Astrocyte (in vitro differentiated cells and primary cell): Measurements from ENCODE around the gene ZNF22. TPM values are rescaled to one million over a fixed set of nuclear protein-coding genes. Genes with fewer than 3 reads are reported as not detected.

Source experiments
- DNase-seq: peaks from one replicate; pipeline ENCODE4 v3.0.0-alpha.2; 2010; ENCODE audit warnings: low read depth
- FAIRE-seq: peaks from 2 replicates; lab custom pipeline; 2011; peaks lifted over from hg19 to GRCh38; lab: Jason Lieb, UNC
- H2AFZ ChIP-seq: 2 replicates; pipeline ENCODE4 v1.6.0; 2012; ENCODE audit warnings: low read depth, low read length, inconsistent platforms
- H3K27ac ChIP-seq: 2 replicates; pipeline ENCODE4 v1.5.1; 2011; ENCODE audit warnings: low read depth, low read length, inconsistent platforms
- H3K27me3 ChIP-seq: 2 replicates; pipeline ENCODE4 v1.6.0; 2011; ENCODE audit warnings: low read length, inconsistent platforms; ENCODE audit not compliant: insufficient read depth
- H3K36me3 ChIP-seq: 2 replicates; pipeline ENCODE4 v1.5.1; 2011; ENCODE audit warnings: low read length, inconsistent platforms; ENCODE audit not compliant: insufficient read depth
- H3K4me1 ChIP-seq: 2 replicates; pipeline ENCODE4 v1.5.1; 2011; ENCODE audit warnings: low read length, inconsistent platforms; ENCODE audit not compliant: insufficient read depth
- H3K4me2 ChIP-seq: 2 replicates; pipeline ENCODE4 v1.6.0; 2012; ENCODE audit warnings: low read length, inconsistent platforms
- H3K4me3 ChIP-seq: 2 replicates; pipeline ENCODE4 v1.5.1; 2011; ENCODE audit warnings: low read depth, mild to moderate bottlenecking, low read length, inconsistent platforms; ENCODE audit not compliant: insufficient read depth
- H3K79me2 ChIP-seq: 2 replicates; pipeline ENCODE4 v1.6.0; 2012; ENCODE audit warnings: mild to moderate bottlenecking, low read length, inconsistent platforms; ENCODE audit not compliant: insufficient read depth
- H3K9ac ChIP-seq: 2 replicates; pipeline ENCODE4 v1.6.0; 2012; ENCODE audit warnings: mild to moderate bottlenecking, low read length, inconsistent platforms
- H3K9me3 ChIP-seq: 2 replicates; pipeline ENCODE4 v1.5.1; 2012; ENCODE audit warnings: low read depth, mild to moderate bottlenecking, low read length, inconsistent platforms; ENCODE audit not compliant: insufficient read depth
- H4K20me1 ChIP-seq: 2 replicates; pipeline ENCODE4 v1.6.0; 2012; ENCODE audit warnings: low read length, inconsistent platforms; ENCODE audit not compliant: insufficient read depth
- H3K27ac Mint-ChIP-seq: one replicate; pipeline ENCODE4 v1.8.0; 2021; ENCODE audit warnings: mild to moderate bottlenecking, mixed read lengths; ENCODE audit not compliant: unreplicated experiment
- H3K27me3 Mint-ChIP-seq: one replicate; pipeline ENCODE4 v1.8.0; 2021; ENCODE audit warnings: low read depth, mixed read lengths; ENCODE audit not compliant: unreplicated experiment
- H3K36me3 Mint-ChIP-seq: one replicate; pipeline ENCODE4 v1.8.0; 2021; ENCODE audit warnings: low read depth, mixed read lengths; ENCODE audit not compliant: unreplicated experiment
- H3K4me1 Mint-ChIP-seq: one replicate; pipeline ENCODE4 v1.8.0; 2021; ENCODE audit warnings: low read depth, mixed read lengths; ENCODE audit not compliant: unreplicated experiment
- H3K4me3 Mint-ChIP-seq: one replicate; pipeline ENCODE4 v1.8.0; 2021; ENCODE audit warnings: mild to moderate bottlenecking, moderate library complexity, mixed read lengths; ENCODE audit not compliant: unreplicated experiment
- H3K9me3 Mint-ChIP-seq: one replicate; pipeline ENCODE4 v1.8.0; 2021; ENCODE audit warnings: mild to moderate bottlenecking, mixed read lengths; ENCODE audit not compliant: unreplicated experiment
- EZH2 ChIP-seq: IDR thresholded peaks from 2 replicates; pipeline ENCODE4 v1.6.1; 2012; ENCODE audit warnings: mild to moderate bottlenecking, low read length, inconsistent platforms; ENCODE audit not compliant: insufficient read depth
- total RNA-seq: library from RNA; stranded (reverse); gene quantifications from 2 replicates; pipeline ENCODE4 v1.2.1, GENCODE V29; 2021
- TF ChIP-seq, protein P1 (sequence below): IDR thresholded peaks from 2 replicates; pipeline ENCODE4 v1.5.1; 2011; ENCODE audit warnings: low read depth, mild to moderate bottlenecking, inconsistent platforms, low read length, moderate library complexity; ENCODE audit not compliant: insufficient read depth

Gene ZNF22
- total RNA-seq, 1 donor from 2014 or later, result 12.0 TPM

DNA sequence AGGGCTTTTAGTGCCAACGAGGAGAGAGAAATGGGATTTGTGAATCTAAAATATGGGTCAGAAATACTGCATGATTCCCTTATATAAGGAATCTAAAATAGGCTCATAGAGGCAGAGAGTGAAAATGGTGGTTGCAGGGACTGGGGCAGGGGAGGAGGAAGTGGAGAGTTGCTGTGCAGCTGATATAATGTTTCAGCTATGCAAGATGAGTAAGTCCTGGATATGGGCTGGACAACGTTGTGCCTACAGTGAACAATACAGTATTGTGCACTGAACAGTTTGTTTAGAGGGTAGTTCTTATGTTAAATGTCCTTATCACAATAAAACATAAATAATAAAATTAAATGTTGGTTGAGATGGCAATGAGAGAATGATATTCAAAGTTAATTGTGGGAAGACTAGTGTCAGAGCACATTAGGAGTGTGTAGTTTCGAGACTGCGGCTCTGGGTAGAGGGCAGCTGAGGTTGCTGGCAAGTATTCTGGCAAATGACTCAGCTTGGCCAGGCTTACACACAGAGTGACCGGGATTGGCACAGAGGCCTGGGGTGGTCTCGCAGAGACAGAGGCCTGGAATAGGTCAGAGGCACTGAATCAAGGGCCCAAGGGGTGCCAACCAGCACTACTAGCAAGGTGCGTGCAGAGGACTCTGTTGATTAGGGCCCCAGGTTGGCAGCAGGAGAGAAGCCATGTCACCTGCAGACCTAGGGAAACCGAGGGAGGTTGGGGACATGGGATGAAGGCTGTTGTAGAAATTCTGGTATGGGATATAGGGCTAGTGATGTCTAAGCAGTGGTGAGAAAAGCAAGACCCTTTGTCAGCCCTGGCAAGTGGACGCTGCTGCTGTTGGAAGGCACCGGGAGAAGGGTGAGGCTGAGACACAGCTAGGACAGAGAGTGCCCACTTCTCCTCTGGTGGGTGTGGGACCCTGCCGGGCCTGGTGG, 19.3 kb upstream of the ZNF22 start:
- Histone ChIP-seq H3K4me1 (peaks cover 57% of the 10 kb centered on the region), H2AFZ (peak overlapping the region; percentile 51), H3K9ac (peak overlapping the region; percentile 61), H3K4me3 (no peak overlapping the region), H3K36me3 (no peaks in the 10 kb centered on the region), H3K9me3 (no peaks in the 10 kb centered on the region), H3K79me2 (no peaks in the 10 kb centered on the region), H4K20me1 (no peaks in the 10 kb centered on the region), H3K4me2 (peak overlapping the region; percentile 72), H3K27me3 (no peaks in the 10 kb centered on the region), H3K27ac (peak overlapping the region; percentile 90)
- H3K27me3 Mint-ChIP-seq, result no peaks in the 10 kb centered on the region
- peak overlapping the region; percentile 40 for H3K4me3 Mint-ChIP-seq
- peaks cover 9% of the 10 kb centered on the region for H3K36me3 Mint-ChIP-seq
- DNase-seq (peak; percentile 93), FAIRE-seq (peak; percentile 91)
- H3K27ac Mint-ChIP-seq, result peak overlapping the region; percentile 99
- H3K9me3 Mint-ChIP-seq, result peaks cover 4% of the 10 kb centered on the region
- no peak for TF ChIP-seq EZH2
- TF ChIP-seq, protein P1, sequence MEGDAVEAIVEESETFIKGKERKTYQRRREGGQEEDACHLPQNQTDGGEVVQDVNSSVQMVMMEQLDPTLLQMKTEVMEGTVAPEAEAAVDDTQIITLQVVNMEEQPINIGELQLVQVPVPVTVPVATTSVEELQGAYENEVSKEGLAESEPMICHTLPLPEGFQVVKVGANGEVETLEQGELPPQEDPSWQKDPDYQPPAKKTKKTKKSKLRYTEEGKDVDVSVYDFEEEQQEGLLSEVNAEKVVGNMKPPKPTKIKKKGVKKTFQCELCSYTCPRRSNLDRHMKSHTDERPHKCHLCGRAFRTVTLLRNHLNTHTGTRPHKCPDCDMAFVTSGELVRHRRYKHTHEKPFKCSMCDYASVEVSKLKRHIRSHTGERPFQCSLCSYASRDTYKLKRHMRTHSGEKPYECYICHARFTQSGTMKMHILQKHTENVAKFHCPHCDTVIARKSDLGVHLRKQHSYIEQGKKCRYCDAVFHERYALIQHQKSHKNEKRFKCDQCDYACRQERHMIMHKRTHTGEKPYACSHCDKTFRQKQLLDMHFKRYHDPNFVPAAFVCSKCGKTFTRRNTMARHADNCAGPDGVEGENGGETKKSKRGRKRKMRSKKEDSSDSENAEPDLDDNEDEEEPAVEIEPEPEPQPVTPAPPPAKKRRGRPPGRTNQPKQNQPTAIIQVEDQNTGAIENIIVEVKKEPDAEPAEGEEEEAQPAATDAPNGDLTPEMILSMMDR, result no peak
- peaks cover 74% of the 10 kb centered on the region for H3K4me1 Mint-ChIP-seq

DNA sequence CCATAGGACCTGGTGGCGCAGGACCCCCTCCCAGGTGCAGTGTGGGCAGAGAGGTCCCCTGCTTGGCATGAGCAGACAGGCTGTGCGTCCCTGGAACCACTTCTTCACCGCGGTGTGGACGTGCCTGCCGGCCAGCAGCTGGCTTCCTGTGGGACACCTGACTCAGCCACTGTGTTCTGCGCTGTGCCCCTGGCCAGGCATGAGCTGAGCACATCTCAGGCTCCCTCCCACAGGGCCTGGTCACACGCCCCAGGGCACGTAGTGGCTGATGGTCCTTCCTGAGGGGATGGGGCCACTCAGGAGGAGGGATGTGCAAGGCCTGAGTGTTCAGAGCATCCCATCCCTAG, 18.6 kb upstream of the ZNF22 start:
- peak; percentile 38 for DNase-seq
- H2AFZ ChIP-seq, result peak overlapping the region; percentile 51
- no peaks in the 10 kb centered on the region for H3K79me2 ChIP-seq
- H3K27me3 Mint-ChIP-seq, result no peaks in the 10 kb centered on the region
- H3K4me1 ChIP-seq, result peaks cover 57% of the 10 kb centered on the region
- no peaks in the 10 kb centered on the region for H3K36me3 ChIP-seq
- peak overlapping the region; percentile 90 for H3K27ac ChIP-seq
- peak overlapping the region; percentile 66 for H3K27ac Mint-ChIP-seq
- H3K9ac ChIP-seq, result peak overlapping the region; percentile 61
- H3K4me1 Mint-ChIP-seq, result peaks cover 72% of the 10 kb centered on the region
- H3K4me2 ChIP-seq, result peak overlapping the region; percentile 72
- no peak for FAIRE-seq
- H3K4me3 Mint-ChIP-seq, result no peak overlapping the region
- H4K20me1 ChIP-seq, result no peaks in the 10 kb centered on the region
- H3K27me3 ChIP-seq, result no peaks in the 10 kb centered on the region
- H3K9me3 Mint-ChIP-seq, result peaks cover 2% of the 10 kb centered on the region
- TF ChIP-seq EZH2, result no peak
- TF ChIP-seq, protein P1, result no peak
- no peak overlapping the region for H3K4me3 ChIP-seq
- peaks cover 12% of the 10 kb centered on the region for H3K36me3 Mint-ChIP-seq
- H3K9me3 ChIP-seq, result no peaks in the 10 kb centered on the region

DNA sequence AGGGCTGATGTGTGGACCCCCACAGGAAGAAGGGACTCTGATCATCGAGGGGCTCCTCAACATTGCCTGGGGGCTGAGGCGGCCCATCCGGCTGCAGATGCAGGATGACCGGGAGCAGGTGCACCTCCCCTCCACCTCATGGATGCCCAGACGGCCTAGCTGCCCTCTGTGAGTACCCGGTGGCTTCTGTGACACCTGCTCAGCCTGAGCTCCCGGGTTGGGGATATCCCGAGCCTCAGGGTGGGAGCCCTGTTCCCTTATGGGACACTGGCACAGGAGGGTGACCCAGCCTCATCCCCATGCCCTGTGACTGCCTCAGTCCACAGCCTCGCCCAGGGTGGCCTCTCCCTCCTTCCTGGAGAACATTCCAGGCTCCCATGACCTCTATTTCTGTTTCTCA, 18.2 kb upstream of the ZNF22 start:
- H3K27me3 ChIP-seq, result no peaks in the 10 kb centered on the region
- no peak for FAIRE-seq

More for the DNA sequence above, 18.2 kb upstream of the ZNF22 start:
- H3K4me1 Mint-ChIP-seq, result peaks cover 71% of the 10 kb centered on the region
- H3K9me3 Mint-ChIP-seq, result peaks cover 2% of the 10 kb centered on the region
- peaks cover 57% of the 10 kb centered on the region for H3K4me1 ChIP-seq
- peak overlapping the region; percentile 72 for H3K4me2 ChIP-seq
- H3K27me3 Mint-ChIP-seq, result no peaks in the 10 kb centered on the region
- no peak overlapping the region for H2AFZ ChIP-seq
- peak overlapping the region; percentile 61 for H3K9ac ChIP-seq
- H3K9me3 ChIP-seq, result no peaks in the 10 kb centered on the region
- no peaks in the 10 kb centered on the region for H4K20me1 ChIP-seq
- H3K79me2 ChIP-seq, result no peaks in the 10 kb centered on the region
- DNase-seq, result no peak
- peaks cover 12% of the 10 kb centered on the region for H3K36me3 Mint-ChIP-seq
- peak overlapping the region; percentile 90 for H3K27ac ChIP-seq
- no peak overlapping the region for H3K4me3 Mint-ChIP-seq
- H3K4me3 ChIP-seq, result no peak overlapping the region
- H3K27ac Mint-ChIP-seq, result peak overlapping the region; percentile 66
- no peaks in the 10 kb centered on the region for H3K36me3 ChIP-seq
- TF ChIP-seq, protein P1, result no peak
- TF ChIP-seq EZH2, result no peak
